Measurements from ENCODE around the gene DYNC1H1.

The DYNC1H1 gene

DNA sequence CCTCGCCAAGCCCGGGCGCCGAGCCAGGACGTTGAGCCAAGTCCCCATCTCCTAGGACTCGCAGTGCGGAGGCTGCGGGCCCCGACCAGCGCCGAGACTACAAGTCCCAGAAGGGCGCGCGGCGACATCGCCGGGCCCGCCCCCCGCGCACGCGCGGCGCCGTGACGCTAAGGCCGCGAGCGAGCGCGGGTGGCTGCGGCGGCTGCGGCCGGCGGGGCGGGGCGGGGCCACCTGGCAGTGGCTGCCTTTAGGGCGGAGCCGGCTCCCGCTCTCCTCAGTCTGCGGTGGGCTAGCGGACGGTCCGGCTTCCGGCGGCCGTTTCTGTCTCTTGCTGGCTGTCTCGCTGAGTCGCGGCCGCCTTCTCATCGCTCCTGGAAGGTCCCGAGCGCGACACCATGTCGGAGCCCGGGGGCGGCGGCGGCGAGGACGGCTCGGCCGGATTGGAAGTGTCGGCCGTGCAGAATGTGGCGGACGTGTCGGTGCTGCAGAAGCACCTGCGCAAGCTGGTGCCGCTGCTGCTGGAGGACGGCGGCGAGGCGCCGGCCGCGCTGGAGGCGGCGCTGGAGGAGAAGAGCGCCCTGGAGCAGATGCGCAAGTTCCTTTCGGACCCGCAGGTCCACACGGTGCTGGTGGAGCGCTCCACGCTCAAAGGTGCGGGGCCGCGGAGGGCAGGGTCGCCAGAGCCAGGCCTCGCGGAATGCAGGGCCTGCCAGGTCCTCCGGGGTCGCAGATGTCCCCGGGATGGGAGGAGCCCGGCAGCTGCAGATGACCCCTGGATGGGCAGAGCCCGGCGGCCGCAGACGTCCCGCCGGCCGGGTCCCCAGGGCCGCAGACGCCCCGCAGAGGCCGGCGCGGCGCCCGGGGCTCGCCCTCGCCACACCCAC is at the start of gene DYNC1H1:
TSS of gene DYNC1H1 (plus strand) at position 277 of the 884 bp plus-strand sequence. CDS start at position 396, 119 bp downstream.
- DNase-seq (ENCODE audit: low read depth in 3 of 3), result peak; percentile 75 to 76 (median 76)

DNA sequence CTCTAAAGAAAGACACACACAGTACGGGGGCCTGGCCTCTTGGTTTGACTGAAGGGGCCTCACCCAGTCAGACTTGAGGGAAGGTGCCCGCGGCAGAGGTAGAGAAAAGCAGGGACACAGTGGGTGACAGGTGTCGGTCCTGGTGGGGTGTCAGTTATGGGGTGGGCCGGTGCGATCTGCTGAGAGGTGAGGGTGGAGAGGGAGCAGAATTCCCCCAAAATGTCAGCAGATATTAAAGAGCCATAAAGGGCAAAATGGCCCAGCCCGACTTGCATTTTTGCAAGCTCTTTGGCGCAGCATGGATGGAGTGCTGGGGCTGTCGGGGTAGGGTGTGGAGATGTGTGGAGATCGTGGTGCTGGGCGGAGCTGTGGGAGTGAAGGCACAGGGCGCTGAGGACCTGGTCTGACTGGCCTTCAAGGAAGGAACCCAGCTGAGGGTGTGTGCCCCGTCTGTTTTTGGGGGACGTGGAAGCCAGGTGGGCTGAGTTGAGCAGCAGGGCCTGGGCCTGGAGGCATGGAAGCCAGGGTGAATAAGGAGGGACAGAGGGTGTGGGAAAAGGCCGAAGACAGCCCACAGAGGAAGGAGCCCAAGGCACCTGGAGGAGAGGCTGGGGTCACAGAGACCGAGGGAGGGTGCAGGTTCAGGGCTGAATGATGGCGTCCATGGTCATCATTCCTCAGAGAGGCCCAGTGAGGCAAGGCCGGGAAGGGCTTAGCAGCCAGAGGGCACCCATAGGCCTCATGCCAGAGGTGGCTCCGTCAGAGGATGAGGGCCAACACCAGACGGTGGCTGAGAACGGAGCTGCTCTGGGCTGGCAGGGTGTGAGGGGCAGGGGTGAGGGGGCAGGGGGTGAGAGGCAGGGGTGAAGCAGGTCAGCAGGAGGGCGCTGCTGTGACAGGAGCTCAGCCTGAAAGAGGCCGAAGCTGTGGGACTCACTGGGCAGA is 48.2 kb upstream of the DYNC1H1 start:
- no peak for DNase-seq (ENCODE audit: low read depth in 3 of 3)

DNA sequence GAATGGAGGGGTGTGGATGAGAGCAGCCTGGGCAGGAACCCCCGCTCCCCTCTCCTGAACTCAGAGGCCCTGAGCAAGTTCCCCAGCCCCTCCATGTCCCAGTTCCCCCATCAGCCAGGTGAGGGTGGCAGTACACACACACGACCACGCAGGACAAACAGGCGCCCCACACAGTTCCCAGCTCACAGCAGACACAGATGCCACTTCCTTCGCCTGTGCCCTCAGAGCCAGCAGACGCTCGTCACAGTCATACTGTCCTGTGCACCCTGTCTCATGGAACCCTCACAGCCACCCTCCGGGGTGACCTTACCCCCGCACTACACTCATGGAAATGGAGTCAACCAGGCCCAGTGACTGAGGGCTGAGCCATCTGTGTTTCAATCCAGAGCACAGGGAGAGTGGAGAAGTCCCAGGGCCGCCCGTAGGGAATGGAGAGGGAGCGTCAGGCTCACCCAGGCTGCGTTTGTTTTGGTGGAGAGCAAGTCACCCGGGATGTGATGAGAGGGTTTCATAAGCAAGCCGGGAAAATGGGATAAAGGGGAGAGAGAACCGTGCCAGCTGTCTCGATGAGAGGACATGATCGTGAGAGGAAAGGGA is 47.5 kb upstream of the DYNC1H1 start:
- DNase-seq (ENCODE audit: low read depth in 3 of 3), result no peak

DNA sequence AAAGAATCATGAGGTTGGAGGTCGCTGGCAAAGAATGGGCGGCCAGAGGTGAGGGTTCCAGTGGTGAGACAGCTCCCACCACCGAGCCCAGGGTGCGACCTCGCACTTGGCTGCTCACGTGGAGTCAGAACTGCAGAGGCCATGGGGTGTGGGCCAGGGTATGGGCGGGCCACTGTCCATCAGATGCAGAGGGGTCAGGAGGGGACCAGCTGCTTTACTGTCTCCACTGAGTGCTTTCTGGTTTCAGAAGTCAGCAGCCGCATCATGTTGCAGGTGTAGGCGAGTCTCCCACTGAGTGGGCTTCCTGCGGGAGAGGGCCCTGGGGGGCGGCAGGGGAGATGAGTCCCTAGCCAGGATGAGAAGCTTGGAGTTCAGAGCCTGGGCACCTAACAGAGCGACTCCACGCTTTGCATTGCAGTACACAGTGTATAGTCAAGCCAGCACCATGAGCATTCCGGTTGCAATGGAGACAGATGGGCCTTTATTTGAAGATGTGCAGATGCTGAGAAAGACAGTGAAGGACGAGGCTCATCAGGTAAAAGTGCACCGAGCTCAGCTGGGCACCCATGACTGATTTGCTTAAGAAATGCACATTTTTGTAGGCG is 46.9 kb upstream of the DYNC1H1 start:
- DNase-seq (ENCODE audit: low read depth in 3 of 3), result no peak

DNA sequence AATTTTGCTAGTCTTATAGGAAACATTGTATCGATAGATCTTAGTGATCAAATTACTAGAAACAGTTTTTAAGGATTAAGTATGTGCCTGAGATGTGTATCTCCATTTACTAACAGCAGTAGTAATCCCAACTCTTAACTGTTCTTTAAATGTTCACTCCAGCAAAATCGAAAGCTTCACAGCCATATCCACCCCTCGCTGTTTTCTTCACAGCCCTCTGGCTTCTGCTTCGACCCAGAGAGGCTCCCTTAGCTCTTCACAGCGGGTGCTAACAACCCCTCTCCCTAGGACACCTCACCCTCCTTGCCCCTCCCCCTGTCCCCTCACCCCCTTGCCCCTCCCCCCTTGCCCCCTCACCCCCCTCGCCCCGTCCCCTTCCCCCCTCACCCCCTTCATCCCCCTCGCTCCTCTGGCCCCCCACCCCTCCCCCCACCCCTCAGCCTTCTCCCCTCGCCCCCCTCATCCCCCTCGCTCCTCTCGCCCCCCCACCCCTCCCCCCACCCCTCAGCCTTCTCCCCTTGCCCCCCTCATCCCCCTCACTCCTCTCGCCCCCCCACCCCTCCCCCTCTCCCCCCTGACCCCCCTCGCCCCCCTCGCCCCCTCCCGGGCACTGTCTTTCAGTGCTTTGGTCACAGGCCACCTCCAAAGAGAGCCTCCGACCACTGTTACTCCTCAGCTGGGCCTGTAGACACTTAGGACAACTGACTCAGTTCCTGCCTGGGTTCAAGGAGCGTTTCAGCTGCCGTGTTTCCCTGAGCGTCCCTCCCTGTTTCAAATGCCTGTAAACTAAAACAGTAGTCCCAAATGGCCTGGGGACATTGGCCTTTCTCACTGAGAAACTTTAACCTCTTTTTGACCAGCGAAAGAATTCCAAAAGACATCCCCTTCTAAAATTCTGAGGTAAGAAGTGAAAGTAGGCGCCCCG is 46.0 kb upstream of the DYNC1H1 start:
- no peak for DNase-seq (ENCODE audit: low read depth in 3 of 3)

DNA sequence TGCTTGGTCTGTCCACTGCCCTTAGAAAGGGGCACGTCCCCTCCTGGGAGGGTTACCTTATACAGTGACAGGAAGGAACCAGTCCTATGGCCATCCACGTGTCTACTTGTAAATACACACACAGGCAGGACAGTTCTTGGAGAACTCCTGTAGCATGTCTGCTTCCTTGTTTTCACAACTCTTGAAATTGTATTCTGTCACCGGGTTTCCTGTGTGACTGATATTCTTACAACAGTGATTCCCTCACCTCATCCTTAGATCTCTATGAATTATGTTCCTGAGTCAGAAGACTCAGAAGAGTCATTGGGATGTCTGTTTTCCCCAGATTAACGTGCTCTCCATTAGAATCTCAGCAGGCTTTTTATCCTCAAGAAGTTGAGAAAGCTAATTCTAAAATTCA is 44.1 kb upstream of the DYNC1H1 start:
- DNase-seq (ENCODE audit: low read depth in 3 of 3), result no peak

DNA sequence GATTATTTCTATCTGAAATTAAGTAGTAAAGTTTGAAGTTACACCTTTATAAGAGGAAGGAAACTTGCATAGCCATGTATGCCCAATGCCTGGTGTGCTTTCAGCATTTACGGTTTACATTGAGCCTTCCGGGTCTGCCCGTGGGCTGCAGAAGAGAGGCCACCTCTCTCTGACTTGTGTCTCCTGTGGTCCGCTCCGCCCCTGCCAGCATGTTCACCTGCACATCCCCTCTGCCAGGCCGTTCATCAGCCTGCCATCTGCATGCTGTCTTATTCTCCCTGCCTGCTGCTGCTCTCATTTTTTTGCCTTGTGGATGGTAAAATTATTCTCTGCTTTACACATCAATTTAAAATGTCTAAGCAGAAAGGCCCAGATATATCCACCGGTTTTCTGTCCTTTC is 41.5 kb upstream of the DYNC1H1 start:
- no peak for DNase-seq (ENCODE audit: low read depth in 3 of 3)

DNA sequence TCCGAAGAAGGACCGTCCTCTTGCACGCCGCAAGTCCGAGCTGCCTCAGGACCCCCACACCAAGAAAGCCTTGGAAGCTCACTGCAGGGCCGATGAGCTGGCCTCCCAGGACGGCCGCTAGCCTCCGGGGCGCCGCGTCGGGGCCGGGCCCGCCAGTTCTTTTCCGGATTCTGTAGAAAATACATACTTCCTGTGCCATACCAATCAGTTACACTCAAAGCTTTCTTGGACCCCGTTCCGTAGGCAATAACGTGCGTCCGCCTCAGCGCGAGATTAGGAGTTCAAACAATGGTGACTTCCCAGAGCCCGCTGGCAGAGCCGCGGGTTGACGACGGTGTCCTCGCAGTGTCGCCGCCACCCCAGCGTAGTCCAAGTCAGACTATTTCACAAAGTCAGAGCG is 39.2 kb upstream of the DYNC1H1 start:
- DNase-seq (ENCODE audit: low read depth in 3 of 3), result no peak

DNA sequence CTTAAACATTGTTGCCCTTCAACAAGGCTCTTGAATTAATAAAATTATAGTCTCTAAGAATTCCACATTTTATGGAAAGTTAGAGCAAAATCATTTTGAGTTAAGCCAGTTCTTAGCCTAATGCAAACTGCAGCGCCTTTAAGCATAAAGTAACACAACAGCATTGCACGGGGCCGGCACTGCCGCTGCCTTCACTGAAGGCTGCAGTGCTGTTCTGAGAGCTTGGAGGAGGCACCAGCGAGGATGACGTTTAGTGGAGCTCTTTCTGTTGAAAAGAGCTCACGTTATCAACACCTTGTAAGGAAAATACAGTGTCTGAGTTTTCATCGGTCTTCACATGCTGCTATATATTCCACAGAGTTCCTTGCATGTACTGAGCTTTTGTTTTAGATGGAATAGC is 38.3 kb upstream of the DYNC1H1 start:
- no peak for DNase-seq (ENCODE audit: low read depth in 3 of 3)

DNA sequence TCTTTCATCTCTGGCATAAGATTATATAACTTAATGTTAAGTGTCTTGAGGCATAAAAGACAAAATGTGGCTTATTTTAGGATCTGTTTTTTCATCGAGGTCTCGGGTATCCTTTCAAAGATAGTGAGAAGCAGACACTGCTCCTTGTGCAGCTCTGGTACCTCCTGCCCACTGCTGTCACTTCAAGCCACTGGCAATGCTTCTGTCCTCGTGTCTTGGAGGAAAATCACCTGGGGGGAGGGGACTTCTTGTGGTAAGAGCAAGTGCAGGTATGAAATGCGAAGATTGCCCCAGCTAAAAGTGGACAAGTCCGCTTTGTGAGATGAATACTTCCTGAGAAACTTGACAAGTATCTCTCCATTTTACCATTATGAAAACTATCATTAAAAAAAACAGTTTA is 37.8 kb upstream of the DYNC1H1 start:
- no peak for DNase-seq (ENCODE audit: low read depth in 3 of 3)

DNA sequence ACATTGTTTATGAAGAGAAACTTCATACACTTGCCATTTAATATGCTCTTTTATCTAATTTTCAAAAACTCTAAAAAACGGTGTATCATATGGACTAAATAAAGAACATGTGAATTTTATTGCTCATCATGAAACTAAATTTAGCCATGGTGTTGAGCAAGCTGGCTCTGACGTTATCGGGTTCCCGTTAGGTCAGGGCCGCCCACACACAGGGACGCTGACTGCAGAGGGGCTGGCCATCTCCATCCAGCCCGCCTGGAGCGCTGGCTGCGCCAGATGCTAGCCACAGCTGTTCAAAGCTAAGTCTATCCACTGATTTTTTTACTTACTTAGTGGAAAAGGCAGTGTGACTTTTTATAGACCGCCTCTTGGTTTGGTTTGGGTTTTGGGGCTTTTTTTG is 36.5 kb upstream of the DYNC1H1 start:
- no peak for DNase-seq (ENCODE audit: low read depth in 3 of 3)

DNA sequence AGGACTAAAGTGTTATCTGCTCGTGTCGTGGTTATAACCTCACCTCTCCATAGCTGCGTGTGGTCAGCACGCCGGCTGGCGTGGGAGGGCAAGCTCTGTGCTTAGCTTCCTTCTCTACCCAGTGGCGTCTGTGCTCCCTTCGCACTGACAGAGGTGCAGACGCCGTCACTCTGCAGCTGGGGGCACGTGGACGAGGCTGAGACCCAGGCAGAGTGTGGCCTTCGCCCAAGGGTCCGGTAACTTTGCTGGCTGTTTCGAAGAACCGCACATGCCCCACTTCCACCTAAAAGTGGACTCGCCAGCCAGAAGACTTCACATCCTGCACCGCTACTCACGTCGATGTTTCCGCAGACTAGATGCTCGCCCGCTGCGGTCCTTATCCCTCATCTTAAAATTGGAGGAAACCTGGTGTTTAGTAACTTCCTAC is 35.9 kb upstream of the DYNC1H1 start:
- no peak for DNase-seq (ENCODE audit: low read depth in 3 of 3)

DNA sequence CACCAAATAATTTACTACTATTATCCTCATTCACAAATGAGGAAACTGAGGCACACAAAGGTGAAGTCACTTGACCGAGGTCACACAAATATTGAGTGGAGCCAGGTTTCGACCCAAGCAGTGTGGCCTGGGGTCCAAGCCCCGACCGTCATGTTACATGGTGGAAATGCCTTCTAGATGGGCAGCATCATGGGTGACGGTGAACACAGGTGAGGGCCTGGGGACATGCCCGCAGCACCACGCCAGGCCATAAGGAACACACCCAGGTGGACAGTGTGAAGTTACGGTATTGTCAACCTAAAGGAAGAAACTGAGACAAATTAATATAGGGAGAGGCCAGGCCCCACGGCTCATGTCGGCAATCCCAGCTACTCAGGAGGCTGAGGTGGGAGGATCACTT is 35.3 kb upstream of the DYNC1H1 start:
- DNase-seq (ENCODE audit: low read depth in 3 of 3), result no peak

DNA sequence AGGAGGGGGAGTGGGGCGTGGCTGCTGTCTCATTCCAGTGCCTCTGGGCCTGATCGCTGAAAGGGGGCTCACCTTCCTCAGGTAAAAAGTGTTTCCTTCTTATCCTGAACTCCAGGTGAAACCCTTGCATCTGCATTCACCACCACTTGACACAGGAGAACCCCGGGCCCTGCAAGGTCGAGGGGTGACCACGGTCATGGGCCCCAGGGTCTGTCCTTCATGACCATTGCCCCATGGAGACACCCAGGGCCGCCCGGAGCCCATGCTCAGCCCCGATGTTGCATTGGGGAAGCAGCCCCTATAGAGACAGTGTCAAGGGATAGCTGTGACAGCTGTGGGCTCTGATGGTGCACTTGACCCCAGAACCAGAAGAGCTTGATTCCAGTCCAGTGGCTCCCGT is 34.4 kb upstream of the DYNC1H1 start:
- no peak for DNase-seq (ENCODE audit: low read depth in 3 of 3)

DNA sequence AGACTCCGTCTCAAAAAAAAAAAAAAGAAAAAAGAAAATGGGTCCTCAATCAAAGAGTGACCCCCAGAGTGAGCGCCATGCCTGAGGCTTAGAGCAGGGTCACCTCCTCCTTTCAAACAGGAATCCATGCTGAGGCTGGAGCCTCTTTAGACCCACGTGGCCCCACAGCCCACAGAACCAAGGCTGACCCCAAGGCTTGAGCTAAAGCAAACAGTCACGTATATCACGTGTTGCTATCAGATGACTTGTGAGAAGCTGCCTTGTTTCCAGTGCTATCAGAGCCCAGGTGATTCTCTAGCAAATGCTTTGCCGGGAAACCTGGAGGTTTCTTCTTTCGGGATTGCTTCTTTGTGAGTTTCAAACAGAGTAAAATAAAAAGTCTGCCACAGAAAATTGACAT is 31.7 kb upstream of the DYNC1H1 start:
- no peak for DNase-seq (ENCODE audit: low read depth in 3 of 3)

DNA sequence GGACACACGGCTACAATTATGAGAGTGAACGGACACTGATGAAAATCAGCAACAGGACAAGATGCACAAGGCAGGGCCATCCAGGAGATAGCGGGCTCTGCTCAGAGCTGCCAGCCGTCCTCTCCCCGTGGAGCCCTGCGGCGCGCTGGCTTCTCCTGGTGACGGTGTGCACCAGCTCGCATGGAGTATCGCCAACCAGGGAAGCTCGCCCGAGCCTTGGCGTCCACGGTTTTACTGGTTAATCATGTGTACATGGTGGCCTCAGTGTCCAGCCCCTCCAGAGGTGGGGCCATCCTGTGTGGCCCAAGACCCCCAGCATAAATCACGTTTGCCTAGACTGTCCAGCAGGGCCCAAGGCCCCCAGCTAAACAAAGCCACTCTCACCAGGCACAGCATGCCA is 31.2 kb upstream of the DYNC1H1 start:
- no peak for DNase-seq (ENCODE audit: low read depth in 3 of 3)

DNA sequence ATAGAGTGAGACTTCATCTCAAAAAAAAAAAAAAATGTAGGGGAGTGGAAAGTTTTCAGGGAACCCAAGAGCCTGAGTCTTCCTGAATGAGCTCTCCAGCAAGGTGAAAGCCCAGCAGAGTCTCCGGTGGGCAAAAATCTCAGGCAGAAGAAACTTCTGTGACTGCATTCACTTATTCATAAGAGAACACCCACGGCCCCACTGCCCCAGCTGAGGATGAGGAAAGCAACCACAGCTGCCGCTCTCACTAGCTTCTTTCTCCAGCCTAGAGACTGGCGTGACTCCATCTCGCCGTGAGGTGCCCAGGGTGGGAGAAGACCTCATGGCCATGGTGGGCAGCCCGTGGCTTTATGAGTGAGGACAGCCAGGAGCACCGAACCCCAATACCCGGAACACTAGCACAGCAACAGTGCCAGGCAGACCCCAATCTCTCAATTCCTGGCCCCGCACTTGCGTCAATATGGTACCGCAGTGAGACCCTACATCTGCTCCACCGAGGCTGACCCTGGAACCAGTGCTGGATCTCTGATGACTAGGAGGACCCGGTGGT is 29.7 kb upstream of the DYNC1H1 start:
- no peak for DNase-seq (ENCODE audit: low read depth in 3 of 3)

DNA sequence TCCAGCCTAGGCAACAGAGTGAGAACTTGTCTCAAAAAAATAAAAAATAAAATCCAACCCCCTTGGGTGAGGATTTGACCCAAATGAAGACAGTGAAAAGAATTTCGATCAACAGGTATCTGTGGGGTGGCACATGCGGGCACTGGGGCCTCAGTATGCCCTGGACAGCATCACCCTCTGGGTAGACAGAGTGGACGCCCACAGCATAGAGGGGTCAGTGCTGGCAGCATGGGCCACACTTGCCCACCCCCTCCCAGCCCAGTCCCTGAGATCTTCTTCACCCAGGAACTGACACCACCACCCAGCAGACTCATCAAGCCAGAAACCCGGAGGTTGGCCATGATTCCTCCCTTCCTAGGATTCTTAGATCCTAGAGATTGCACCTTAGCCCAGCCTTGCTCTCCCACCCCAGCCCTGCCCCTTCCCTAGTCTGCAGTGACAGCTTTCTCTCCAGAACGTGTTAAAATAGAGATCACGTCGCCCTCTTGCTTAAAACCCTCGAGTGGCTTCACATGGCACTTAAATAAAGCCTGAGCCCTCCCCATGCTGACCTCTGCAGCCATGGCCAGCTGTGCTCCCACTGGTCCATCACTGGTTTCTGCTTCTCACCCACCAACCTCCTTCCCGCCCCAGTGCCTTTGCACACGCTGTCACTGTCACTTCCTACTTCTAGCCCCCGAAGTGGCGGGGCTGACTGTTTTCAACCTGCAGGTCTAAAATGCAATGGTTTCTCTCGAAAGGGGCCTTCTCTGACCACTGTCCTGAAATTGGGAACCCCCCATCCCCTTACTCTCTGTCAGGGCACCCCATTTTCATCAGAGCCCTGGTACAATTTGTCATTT is 26.2 kb upstream of the DYNC1H1 start:
- DNase-seq (ENCODE audit: low read depth in 3 of 3), result no peak

DNA sequence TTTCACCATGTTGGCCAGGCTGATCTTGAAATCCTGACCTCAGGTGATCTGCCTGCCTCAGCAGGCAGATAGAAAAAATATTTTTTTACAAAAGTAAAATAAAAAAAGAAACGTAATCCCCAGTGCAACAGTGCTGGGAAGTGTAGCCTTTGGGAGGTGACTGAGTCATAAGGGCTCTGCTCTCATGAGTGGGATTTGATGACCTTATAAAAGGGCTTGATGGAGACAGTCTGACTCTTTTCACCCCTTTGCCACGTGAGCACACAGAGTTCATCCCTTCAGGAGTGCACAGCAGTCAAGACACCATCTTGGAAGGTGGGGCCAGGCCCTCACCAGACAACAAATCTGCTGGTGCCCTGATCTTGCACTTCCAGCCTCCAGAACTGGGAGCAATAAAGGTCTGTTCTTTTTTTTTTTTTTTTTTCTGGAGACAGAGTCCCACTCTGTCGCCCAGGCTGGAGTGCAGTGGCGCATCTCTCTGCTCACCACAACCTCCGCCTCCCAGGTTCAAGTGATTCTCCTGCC is 24.7 kb upstream of the DYNC1H1 start:
- no peak for DNase-seq (ENCODE audit: low read depth in 3 of 3)
